Nephron progenitor cell (in vitro differentiated cells): ENCODE data around the gene XKR7.

Experiments used
- DNase-seq: peaks from one replicate; pipeline ENCODE4 v3.0.0; 2021
- H3K27ac Mint-ChIP-seq: 2 replicates; pipeline ENCODE4 v1.8.0; 2021; ENCODE audit warnings: mild to moderate bottlenecking, moderate library complexity, mixed read lengths
- H3K27me3 Mint-ChIP-seq: 2 replicates; pipeline ENCODE4 v1.8.0; 2021; ENCODE audit warnings: mild to moderate bottlenecking, low read depth, mixed read lengths; ENCODE audit not compliant: poor library complexity
- H3K36me3 Mint-ChIP-seq: 2 replicates; pipeline ENCODE4 v1.8.0; 2021; ENCODE audit warnings: low read depth, mixed read lengths
- H3K4me1 Mint-ChIP-seq: 2 replicates; pipeline ENCODE4 v1.8.0; 2021; ENCODE audit warnings: mixed read lengths
- H3K4me3 Mint-ChIP-seq: 2 replicates; pipeline ENCODE4 v1.8.0; 2021; ENCODE audit warnings: mild to moderate bottlenecking, moderate library complexity, mixed read lengths
- H3K9me3 Mint-ChIP-seq: 2 replicates; pipeline ENCODE4 v1.8.0; 2021; ENCODE audit warnings: mild to moderate bottlenecking, moderate library complexity, mixed read lengths
- TF ChIP-seq, protein P1 (sequence below): fragments of 200-600 bp; sonication (generic); IDR thresholded peaks from 2 replicates; pipeline ENCODE4 v1.5.0; 2021; ENCODE audit warnings: antibody characterized with exemption

Gene XKR7

DNA sequence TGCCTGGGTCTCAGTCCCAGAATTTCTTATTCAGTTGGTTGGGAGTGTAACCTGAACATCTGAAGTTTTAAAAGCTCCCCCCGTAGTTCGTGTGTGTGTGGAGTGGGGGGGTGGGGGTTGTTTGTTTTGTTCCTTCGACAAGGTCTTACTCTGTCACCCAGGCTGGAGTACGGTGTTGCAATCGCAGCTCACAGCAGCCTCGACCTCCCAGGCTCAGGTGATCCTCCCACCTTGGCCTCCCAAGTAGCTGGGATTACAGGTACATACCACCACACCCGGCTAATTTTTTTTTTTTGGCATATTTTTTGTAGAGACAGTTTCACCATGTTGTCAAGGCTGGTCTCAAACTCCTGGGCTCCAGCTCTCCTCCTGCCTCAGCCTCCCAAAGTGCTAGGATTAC is 45.4 kb downstream of the XKR7 start:
- H3K27me3 Mint-ChIP-seq = peaks cover 36% of the 10 kb centered on the region

GRCh38 chr20:32017711-32018251 is 49.8 kb downstream of the XKR7 start:
- Mint-ChIP-seq H3K4me3 (peak overlapping the region; percentile 90), H3K27me3 (peaks cover 55% of the 10 kb centered on the region), H3K9me3 (no peaks in the 10 kb centered on the region), H3K4me1 (peaks cover 34% of the 10 kb centered on the region), H3K27ac (no peak overlapping the region), H3K36me3 (no peaks in the 10 kb centered on the region)
- TF ChIP-seq, protein P1, sequence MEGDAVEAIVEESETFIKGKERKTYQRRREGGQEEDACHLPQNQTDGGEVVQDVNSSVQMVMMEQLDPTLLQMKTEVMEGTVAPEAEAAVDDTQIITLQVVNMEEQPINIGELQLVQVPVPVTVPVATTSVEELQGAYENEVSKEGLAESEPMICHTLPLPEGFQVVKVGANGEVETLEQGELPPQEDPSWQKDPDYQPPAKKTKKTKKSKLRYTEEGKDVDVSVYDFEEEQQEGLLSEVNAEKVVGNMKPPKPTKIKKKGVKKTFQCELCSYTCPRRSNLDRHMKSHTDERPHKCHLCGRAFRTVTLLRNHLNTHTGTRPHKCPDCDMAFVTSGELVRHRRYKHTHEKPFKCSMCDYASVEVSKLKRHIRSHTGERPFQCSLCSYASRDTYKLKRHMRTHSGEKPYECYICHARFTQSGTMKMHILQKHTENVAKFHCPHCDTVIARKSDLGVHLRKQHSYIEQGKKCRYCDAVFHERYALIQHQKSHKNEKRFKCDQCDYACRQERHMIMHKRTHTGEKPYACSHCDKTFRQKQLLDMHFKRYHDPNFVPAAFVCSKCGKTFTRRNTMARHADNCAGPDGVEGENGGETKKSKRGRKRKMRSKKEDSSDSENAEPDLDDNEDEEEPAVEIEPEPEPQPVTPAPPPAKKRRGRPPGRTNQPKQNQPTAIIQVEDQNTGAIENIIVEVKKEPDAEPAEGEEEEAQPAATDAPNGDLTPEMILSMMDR = no peak
- DNase-seq = peak; percentile 65

More for the DNA sequence above, 45.4 kb downstream of the XKR7 start:
- TF ChIP-seq, protein P1 = no peak
- Mint-ChIP-seq H3K4me3 (no peak overlapping the region), H3K36me3 (no peaks in the 10 kb centered on the region), H3K4me1 (peaks cover 32% of the 10 kb centered on the region), H3K9me3 (no peaks in the 10 kb centered on the region), H3K27ac (no peak overlapping the region)
- no peak for DNase-seq

DNA sequence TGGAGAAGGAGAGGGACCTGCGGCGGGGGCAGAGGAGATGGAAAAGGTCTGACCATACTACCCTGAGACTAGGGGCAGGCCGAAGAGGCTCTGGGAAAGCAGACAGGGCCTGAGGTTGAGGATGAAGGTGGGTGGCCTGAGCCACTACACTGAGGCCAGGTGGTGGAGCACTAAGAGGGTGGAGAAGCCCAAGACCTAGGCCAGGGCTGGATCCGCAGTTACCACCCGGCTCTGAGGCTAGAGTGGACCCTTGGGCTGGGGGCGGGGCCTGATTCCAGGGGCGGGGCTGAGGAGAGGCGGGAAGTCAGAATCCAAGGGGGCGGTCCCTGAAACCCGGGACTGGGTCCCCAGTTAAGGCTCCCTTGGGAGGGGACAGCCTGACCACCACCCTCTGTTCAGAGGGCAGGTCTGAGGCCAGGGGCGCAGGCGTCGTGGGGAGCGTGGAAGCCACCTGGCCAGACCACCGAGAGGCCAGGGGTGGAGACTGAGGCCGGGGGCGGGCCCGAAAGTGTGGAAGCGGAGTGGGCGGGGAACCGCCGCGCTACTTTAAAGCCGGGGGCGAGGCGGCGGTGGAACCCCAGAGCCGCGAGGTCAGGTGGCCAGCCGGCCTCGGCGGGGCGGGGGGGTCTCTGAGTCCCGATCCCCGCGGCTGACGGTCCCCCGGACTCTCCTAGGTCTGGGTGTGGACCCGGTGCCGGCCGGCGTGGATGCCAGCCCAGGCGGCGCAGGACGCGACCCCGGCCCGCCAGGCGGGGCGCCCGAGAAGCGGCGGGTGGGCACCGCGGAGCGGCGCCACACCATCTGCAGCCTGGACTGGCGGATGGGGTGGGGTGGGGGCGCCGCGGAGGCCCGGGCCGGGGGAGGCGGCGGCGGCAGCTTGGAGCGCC is 50.6 kb downstream of the XKR7 start:
- TF ChIP-seq, protein P1 = no peak
- Mint-ChIP-seq H3K27ac (peak overlapping the region; percentile 75), H3K36me3 (no peaks in the 10 kb centered on the region), H3K4me3 (peak overlapping the region; percentile 90), H3K4me1 (peaks cover 34% of the 10 kb centered on the region), H3K27me3 (peaks cover 55% of the 10 kb centered on the region), H3K9me3 (no peaks in the 10 kb centered on the region)
- peak; percentile 94 for DNase-seq

DNA sequence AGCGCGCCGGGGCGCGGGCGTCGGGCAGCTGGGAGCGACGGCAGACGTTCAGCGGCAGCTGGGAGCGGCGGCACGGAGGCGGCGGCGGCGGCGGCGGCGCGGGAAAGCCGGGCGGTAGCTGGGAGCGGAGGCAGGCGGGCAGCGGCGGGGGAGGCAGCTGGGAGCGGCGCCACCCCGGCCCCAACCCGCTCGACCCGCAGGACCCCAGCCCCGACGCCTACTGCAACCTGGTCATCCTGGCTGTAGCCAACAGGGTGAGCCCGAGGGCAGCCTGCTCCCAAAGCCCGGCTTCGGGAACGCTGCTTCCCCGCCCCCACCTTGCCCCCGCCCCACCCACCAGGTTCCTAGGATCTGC is 51.2 kb downstream of the XKR7 start:
- TF ChIP-seq, protein P1 = no peak
- no peaks in the 10 kb centered on the region for H3K36me3 Mint-ChIP-seq
- peaks cover 58% of the 10 kb centered on the region for H3K27me3 Mint-ChIP-seq
- no peak overlapping the region for H3K27ac Mint-ChIP-seq
- peak overlapping the region; percentile 86 for H3K4me3 Mint-ChIP-seq
- peak; percentile 69 for DNase-seq
- peaks cover 34% of the 10 kb centered on the region for H3K4me1 Mint-ChIP-seq
- no peaks in the 10 kb centered on the region for H3K9me3 Mint-ChIP-seq

DNA sequence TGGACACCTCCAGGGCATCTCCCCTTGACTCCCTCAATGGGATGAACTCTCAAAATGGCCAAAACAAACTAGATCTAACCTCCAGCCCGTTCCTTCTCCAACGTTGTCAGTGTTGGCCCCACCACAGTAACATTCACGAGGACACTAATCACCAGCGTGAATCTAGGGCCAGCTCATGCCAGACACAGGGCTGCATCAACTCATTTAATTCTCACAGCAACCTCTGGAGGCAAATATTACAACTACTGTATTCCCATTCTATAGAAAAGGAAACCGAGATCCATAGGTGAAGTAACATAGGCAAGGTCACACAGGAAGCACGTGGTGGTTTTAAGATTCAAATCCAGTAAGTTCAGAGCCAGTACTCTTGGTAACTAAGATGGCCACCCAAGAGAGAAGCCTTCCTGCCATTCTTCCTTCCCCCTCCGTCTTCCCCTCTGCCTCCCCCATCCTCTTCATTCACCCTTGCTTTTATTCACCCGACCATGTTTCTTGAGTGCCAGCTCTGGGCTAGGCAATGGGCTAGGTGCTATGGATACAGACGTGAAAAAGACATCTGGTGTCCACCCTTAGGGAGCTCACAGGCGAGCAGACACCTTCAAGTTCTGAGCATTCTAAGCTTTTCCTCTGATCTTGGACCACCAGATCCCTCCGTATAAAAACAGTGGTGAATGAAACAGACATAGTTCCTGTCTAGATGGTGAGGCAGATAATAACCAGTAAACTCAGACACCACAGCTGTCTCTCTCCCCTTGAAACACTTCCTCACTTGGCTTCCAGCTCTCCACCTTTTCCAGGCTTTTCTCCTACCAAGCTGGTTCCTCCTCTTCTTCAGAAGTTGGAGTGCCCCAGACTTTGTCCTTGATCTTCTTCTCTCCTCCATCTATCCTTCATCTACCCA is 51.9 kb downstream of the XKR7 start:
- TF ChIP-seq, protein P1 = no peak
- H3K4me3 Mint-ChIP-seq = peak overlapping the region; percentile 86
- H3K36me3 Mint-ChIP-seq = no peaks in the 10 kb centered on the region
- H3K27ac Mint-ChIP-seq = no peak overlapping the region
- peaks cover 58% of the 10 kb centered on the region for H3K27me3 Mint-ChIP-seq
- H3K9me3 Mint-ChIP-seq = no peaks in the 10 kb centered on the region
- peaks cover 34% of the 10 kb centered on the region for H3K4me1 Mint-ChIP-seq
- DNase-seq = no peak
